NCI-H774 (cell line): ENCODE measurements around the gene ABL1.

Source experiments
- DNase-seq: peaks from one replicate; lab custom pipeline; 2025; lab: John Stamatoyannopoulos, UW

ABL1 gene

DNA sequence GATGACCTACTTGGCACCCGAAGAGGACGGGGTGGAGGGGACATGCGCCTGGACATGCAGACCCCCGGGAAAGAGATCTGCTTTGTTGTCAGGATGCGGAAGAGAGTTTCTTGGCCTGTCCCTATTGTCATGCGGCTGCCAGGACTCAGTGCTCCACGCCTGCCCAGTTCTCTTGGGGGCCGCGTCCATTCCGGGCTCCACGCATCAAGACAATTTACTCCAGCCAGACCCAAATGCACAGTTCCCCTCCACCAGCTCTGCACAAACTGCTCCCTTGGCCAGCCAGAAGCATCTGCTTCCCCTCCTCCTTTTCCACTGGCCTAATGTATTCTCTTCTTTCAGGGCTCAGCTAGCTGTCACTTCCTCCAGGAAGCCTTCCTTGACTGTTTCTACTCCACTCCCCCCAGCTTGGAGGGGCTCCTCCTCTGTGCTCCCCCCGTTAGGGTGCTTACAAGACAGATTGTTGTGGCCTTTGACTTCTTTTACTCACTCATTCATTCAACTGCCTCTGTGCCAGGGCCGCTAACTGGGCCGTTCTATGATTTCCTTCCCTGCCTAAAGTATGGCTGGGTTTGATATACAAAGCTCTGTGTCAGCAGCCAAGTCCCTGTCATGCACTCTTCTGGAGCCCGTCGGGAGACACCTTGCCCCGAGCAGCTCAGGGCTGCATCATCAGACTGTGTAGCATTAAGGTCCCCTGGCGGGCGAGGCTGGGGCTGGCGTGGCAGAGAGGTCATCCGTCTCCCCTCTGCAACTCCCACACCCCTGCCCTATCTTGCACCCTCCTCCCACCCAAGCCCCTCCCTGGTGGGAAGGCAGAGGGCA, 97.4 kb downstream of the ABL1 start:
- no peak for DNase-seq

DNA sequence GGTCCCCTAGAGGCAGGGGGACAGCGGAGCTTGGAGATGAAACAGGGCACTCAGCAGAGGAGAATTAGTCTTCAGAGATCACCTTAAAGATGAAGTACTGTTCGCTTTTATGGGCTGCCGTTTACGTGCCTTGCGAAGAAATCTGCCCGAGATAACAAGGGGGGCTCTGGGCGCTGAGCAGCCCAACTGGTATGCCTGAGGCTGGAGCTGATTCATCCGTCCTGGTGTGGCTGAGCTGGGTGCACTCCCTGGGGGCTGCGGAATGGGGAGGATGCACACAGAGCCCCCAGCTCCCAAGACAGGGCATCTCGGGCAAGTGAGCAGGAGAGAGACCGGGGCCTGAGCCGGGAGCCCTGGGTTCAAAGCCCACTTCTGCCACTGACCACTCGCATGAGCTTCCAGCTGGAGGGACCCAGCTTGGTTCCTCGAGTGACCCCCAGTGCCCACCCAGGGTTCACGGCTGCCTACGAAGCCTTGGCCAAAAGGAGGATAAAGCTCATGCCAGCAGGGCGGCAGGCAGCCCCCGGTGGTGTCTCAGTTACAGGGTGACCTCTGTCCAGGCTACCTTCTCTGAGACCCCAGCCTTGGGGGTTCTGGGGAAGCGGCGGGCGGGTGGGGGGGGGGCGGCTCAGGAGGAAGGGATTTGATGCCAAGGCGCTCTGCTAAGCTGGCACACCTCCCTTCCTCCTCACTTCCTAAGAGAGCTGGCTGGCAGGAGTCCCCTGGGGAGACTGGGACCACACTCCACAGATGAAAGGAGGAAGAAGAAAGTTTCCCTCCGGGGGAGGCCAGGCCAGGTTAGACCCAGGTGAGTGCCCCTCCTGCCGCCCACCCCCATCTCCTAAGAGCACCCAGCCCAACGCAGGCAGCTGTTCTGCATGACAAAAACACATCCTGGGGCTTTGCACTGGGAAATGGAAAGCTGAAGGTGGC, 98.3 kb downstream of the ABL1 start:
- DNase-seq = no peak

DNA sequence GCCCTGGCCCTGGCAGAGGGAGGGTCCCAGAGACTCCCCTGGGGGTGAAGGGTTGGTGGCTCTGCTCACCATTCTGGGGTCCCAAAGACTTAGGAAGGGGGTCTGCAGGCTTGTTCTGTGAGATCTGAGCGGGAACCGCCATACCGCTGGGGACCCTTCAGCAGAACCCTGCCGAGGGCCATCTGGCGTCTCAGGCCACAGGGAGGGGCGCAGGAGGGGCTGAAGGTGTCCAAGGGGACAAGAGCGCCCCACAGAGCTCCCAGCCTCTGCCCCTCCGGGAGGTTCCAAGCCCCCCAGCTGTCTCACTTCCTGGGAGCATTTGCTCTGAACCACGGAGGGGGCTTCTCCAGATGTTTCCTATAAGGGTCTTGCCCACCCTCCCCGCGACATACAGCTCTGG, 99.2 kb downstream of the ABL1 start:
- DNase-seq = no peak

DNA sequence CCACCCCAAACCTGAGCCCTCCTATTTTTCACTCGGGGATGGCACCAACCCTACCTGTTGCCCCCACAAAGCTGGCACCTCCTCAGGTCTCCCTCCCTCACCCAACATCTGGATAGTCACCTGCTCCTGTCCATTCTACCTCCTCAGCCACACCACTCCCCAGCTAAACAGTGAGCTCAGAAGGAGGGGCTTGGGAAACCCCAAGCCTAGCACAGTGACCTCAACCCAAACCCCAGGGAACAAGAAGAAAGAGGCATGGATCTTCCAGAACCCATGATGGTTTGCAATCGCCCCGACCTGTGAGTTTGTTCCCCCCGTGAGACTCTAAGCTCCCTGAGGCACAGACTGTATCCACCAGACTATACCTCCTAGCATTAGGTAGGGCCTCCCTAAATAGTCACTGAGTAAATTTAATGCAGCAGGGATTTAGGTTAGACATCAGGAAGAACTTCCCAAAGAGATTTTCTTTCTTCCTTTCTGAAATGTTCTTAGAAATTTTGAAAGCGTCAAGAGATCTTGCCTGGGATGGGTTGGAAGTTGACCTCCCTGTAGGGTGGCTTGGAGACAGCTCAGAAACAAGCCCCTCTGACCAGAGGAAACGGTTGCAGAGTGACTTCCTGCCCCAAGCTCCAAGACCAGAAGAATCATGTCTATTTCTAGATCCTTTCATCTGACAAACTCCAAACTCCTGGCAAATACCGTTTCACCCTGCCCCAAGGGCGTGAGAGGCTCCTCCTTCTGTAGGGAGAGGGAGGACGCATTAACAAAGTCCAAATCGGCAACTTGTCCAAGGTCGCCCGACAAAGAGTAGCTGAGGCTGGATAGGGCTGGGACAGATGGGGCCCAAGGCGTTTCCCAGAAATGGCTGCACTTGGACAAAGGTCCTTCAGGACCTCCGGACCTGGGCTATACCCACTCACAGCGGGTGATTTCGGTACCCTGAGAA, 99.9 kb downstream of the ABL1 start:
- no peak for DNase-seq

DNA sequence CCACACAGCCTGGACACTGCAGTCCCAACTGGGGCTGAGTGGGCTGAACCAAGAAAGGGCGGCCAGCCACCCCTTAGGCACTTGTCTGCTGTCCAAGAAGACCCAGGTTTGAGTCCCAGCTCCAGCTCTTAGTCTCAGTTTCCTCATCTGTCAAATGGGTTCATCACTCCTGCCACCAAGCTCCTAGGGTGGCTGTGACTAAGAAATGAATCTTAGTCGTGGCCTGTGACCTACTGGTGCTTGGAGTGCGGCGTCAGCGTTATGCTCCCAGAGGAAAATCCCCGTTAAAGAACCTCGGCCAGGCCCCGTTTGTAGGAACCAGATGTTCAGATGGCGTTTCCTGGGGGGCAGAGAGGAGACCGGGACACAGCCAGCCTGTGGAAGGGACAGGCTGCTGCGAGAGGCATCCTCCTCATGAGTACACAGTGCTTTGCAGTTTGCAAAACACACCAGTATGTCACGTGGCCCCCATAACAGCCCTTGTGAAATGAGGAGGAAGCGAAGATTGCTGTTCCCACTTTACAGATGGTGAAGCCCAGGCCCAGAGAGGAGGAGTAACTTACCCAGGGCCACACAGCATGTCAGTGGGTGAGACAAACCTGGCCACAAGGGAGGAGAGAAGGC, 100.7 kb downstream of the ABL1 start:
- no peak for DNase-seq

DNA sequence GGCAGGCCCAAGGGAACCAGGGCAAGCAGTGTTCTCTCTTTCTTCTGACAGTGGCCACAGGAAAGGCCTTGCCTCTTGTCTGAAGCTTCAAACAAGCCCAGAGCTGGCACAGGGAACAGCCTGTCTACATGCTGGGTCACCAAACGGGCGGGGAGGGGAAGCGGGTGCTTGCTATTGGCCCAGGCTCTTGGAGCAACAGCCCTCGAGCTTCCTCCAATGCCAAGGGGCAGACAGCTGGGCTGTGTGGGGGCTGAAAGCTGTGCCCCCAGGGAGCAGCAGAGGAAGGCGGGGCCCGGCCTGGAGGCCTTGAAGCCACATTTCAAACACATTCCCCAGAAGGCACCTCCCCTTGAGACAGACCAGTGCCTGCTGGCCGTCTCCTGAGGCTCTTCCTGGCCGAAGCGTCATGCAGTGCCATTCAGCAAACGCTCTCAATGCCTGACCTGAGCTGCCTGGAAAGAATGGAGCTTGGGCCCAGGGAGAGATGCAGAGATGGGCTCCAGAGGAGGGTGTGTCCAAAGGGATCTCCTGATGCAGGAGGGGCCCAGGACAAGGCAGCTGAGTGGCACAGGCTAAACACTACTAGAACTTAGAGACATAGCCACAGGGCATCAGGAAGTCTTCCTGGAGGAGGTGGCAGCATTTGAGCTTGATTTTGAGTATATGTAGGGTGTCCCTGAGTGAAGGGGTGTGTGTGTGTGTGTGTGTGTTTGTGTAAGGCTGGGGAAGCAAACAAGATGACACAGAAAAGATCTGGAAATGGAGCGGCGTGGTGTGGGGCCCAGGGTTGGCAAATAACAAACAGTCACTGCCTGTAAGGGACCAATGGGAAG, 101.4 kb downstream of the ABL1 start:
- DNase-seq = no peak
